ENCODE results near the gene NCR3LG1.

NCR3LG1 gene

DNA sequence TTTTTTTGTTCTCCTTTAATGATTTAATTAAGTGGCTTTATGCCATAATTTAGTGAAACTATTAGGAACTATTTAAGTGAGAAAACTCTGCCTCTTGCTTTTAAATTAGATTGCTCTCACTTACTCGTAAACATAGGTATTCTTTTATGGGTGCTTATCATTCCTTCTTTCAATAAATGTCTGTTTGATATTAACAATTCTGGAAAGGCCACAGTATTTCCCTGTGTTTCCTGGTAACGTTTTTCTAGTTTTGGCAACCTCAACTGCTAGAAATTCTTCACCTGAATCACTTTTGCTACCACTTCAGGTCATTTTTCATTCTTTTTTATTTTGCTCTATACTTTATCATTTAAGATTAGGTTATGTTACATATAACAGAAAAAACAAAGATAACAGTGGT lies 19.9 kb upstream of the NCR3LG1 start:
- TF ChIP-seq, protein P1, sequence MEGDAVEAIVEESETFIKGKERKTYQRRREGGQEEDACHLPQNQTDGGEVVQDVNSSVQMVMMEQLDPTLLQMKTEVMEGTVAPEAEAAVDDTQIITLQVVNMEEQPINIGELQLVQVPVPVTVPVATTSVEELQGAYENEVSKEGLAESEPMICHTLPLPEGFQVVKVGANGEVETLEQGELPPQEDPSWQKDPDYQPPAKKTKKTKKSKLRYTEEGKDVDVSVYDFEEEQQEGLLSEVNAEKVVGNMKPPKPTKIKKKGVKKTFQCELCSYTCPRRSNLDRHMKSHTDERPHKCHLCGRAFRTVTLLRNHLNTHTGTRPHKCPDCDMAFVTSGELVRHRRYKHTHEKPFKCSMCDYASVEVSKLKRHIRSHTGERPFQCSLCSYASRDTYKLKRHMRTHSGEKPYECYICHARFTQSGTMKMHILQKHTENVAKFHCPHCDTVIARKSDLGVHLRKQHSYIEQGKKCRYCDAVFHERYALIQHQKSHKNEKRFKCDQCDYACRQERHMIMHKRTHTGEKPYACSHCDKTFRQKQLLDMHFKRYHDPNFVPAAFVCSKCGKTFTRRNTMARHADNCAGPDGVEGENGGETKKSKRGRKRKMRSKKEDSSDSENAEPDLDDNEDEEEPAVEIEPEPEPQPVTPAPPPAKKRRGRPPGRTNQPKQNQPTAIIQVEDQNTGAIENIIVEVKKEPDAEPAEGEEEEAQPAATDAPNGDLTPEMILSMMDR (IDR thresholded peaks at IDR 0.05; ENCODE audit: low read depth, low read length) = no peak
- Histone ChIP-seq H3K36me3 (0 out of 2 replicates have a peak, but pooled peaks cover 3% of the 10 kb centered on the region), H3K27me3 (ENCODE audit: insufficient read depth, low read depth, severe bottlenecking) (no peaks in the 10 kb centered on the region), H3K4me3 (ENCODE audit: low read depth, low read length) (no peak overlapping the region), H3K9me3 (ENCODE audit: severe bottlenecking) (no peaks in the 10 kb centered on the region), H3K27ac (no peak overlapping the region)
- no peak for DNase-seq

DNA sequence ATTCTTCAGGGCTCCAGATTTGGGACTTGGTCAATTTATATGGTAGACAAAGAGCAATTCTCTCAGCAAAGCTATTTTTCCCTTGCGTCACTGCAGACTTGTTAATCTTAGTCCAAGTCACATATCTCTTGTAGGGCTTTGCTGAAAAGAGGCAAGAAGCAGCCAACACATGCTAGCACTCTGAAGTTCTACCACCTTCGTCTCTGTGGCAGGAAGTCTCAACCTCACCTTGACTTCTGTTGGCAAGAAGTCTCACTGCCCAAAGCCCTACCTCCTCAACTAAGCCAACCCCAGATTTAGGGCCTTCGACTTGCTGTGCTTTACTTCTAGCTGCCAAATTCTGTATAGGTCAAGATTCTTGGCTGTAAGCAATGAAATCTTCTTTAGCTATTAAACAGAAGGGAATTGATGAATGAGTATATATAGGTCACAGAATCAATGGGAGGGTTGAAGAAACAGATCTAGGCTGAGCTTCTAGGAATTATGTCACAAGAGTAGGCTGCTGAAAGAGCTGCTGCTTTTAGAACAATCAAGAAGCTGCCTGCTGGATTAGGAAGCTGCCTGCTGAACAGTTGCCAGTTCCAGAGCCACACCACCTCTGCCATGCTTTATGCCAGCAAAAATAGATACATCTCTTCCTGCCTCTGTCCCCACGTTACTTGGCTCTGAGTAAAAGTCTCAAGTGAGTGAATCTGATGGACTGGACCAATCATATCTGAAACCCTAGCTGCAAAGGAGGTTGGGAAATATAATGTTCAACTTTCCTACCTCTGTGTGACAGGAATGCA lies 17.6 kb upstream of the NCR3LG1 start:
- Histone ChIP-seq H3K4me3 (ENCODE audit: low read depth, low read length) (no peak overlapping the region), H3K9me3 (ENCODE audit: severe bottlenecking) (no peaks in the 10 kb centered on the region)
- DNase-seq = no peak

DNA sequence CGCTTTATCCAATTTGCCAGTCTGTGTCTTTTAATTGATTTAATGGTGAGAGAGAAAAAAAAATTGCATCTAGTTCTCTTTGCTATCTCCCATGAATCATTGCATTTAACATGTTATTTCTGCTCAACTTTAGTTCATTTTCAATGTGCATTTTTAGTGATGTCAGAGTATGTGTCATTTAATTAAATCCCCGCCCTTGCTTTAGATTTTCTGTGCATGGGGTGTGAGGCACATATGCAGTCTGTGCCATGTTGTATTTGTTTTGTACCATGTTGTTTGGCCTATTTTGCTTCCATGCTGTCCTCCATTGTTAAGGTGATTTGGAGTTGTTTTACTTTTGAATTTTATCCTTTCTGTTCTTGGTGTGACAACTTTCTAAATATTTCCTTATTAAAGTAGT lies 8.3 kb upstream of the NCR3LG1 start:
- no peak overlapping the region for H3K4me3 ChIP-seq (ENCODE audit: low read depth, low read length)
- H3K9me3 ChIP-seq (ENCODE audit: severe bottlenecking) = no peaks in the 10 kb centered on the region
- TF ChIP-seq, protein P1 (IDR thresholded peaks at IDR 0.05; ENCODE audit: low read depth, low read length) = no peak
- no peak for DNase-seq
- no peaks in the 10 kb centered on the region; the same call in 1 of the 2 replicates for H3K36me3 ChIP-seq
- no peak overlapping the region for H3K27ac ChIP-seq
- no peaks in the 10 kb centered on the region for H3K27me3 ChIP-seq (ENCODE audit: insufficient read depth, low read depth, severe bottlenecking)

More for the DNA sequence above, 17.6 kb upstream of the NCR3LG1 start:
- Histone ChIP-seq H3K27me3 (ENCODE audit: insufficient read depth, low read depth, severe bottlenecking) (no peaks in the 10 kb centered on the region), H3K36me3 (peaks cover 3% of the 10 kb centered on the region; the same call in 1 of the 2 replicates), H3K27ac (no peak overlapping the region)
- TF ChIP-seq, protein P1 (IDR thresholded peaks at IDR 0.05; ENCODE audit: low read depth, low read length) = no peak

DNA sequence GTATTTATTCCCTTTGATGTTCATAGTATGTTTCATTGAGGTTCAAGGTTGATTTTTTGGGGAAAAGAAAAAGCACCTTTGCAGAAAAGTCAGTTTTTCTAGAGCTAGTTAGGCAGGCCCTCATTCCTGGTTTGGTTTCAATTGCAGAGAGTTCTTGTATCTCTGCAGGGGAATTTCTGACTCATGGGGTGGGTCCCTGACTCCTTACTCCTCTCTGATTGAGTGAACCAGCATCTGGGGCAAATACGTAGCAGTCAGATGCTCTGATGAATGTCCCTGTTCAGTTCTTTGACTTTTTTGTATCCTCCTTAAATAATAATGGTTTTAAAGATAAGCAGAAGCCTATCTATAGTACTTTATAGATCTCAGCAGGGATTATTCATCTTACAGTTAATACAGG lies 7.7 kb upstream of the NCR3LG1 start:
- DNase-seq = no peak
- Histone ChIP-seq H3K4me3 (ENCODE audit: low read depth, low read length) (no peak overlapping the region), H3K27ac (no peak overlapping the region), H3K36me3 (no peaks in the 10 kb centered on the region; the same call in 1 of the 2 replicates), H3K9me3 (ENCODE audit: severe bottlenecking) (no peaks in the 10 kb centered on the region), H3K27me3 (ENCODE audit: insufficient read depth, low read depth, severe bottlenecking) (no peaks in the 10 kb centered on the region)
- TF ChIP-seq, protein P1 (IDR thresholded peaks at IDR 0.05; ENCODE audit: low read depth, low read length) = no peak

DNA sequence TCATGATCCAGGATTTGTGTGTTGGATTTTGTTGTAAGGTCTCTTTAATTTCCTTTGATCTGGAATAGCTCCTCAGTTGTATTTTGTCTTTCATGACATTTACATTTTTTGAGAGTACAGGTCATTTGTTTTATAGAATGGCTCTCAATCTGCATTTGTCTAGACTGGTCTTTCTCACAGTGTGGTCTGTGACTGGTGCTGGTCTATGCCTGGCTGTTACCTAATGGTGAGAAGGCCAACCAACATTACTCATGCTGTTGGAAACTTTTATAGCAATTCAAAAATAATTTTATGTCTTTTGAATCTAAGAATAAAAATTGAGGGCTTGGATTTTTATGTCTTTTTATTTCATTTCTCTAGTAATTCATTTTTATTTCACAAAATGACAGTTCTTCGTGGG lies 3.9 kb upstream of the NCR3LG1 start:
- H3K4me3 ChIP-seq (ENCODE audit: low read depth, low read length) = no peak overlapping the region
- no peak overlapping the region for H3K27ac ChIP-seq
- TF ChIP-seq, protein P1 (IDR thresholded peaks at IDR 0.05; ENCODE audit: low read depth, low read length) = no peak
- H3K36me3 ChIP-seq = no peaks in the 10 kb centered on the region; the same call in 1 of the 2 replicates
- no peaks in the 10 kb centered on the region for H3K9me3 ChIP-seq (ENCODE audit: severe bottlenecking)
- peaks cover 7% of the 10 kb centered on the region for H3K27me3 ChIP-seq (ENCODE audit: insufficient read depth, low read depth, severe bottlenecking)
- DNase-seq = no peak

Measured in WERI-Rb-1 (cell line).